ENCODE measurements around the gene GREB1L.

GREB1L gene

DNA sequence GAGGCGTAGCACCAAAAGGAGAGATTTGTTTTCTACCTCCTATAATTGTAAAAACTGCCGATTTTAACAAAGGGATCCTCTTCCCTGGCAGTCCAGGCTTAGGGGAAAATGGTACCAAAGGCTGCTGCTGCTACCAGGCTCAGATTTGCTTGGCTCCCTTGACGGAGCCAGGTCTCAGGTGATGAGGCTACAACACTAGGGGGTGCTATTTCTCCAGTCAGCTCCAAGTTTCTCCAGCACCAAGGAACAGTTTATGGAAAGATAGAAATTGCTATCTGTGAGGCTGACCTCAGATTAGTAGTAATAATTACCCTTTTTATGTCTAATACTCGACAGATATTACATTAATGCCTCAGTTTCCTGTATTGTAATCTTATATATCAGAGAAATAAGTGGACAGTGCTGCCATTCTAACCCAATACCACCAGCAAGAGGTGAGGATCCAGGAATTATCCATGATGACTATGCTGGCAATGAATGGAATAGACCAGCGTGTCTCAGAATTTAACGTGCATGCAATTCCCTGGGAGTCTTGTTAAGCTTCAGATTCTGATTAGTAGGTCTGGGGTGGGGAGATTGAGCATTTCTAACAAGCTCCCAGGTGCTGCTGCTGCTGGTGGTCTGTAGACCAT, 247.2 kb downstream of the GREB1L start:
- no peak for DNase-seq (ENCODE audit: low read depth)

DNA sequence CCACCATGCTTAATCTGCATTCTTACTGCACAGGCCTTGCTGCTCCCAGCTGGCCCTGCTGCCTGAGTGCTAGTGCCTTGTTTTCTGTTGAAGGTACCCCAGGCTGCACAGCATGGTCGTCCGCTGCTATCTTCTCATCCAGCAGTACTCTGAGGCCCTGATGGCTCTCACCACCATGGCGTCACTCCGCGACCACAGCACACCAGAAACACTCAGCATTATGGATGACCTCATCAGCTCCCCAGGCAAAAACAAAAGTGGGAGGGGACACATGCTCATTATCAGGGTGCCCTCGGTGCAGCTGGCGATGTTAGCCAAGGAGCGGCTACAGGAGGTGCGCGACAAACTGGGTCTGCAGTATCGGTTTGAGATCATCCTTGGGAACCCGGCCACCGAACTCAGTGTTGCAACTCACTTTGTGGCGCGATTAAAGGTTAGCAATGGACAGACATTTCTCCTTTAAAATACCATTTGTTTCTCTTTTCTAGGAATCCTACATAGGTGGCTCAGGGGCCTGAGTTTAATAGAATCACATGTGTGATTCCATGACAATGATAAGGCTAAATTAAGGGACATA, 248.0 kb downstream of the GREB1L start:
- DNase-seq (ENCODE audit: low read depth), result no peak

DNA sequence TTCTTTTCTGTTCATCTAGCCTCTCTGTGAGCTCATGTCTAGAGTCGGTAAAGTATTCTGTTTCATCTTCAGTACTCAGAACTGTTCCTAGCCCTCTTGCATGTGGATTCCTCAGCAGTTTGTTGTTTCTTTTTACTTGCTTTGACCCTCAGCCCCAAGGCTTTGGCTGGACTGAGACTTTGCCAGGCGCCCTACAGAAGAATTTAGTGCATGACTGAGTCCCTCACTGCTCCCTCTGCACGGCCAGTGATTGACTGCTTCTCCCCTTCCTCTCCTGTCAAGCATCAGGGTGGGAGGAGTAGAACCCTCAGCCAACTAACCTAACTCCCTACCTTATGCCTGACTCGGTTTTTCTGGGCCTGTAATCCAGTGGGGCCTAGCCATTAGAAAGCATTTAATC, 248.7 kb downstream of the GREB1L start:
- DNase-seq (ENCODE audit: low read depth), result no peak

DNA sequence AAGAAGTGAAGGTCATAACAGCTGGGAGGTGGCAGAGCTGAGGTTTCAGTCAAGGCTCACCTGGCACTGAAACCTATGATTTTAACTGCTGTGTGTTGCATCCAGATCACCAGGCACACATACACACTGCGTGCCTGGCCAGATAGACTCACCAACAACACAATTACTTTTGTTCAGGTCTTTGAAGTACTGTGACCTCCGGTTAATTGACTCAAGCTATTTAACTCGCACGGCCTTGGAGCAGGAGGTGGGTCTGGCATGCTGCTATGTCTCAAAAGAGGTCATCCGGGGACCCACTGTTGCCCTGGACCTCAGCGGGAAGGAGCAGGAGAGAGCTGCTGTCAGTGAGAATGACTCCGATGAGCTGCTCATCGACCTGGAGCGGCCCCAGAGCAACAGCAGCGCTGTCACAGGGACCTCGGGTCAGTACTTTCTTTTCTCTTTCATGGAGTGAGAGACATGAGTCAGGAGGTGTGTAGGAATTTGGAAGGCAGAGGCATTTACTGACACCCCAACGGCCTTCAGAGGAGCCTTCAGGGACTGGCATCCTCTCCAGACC, 254.3 kb downstream of the GREB1L start:
- DNase-seq (ENCODE audit: low read depth), result no peak

DNA sequence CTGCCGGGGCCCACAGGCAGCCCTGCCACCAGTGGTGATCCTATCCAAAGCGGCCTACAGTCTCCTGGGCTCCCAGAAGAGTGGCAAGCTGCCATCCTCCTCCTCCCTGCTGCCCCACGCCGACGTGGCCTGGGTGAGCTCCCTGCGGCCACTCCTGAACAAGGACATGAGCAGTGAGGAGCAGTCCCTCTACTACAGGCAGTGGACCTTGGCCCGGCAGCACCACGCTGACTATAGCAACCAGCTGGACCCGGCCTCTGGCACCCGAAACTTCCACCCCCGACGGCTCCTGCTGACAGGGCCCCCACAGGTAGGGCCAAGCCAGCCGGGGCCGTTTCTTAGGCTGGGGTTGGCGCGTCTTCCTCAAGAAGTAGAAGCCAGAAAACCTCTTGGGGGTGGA, 258.0 kb downstream of the GREB1L start:
- DNase-seq (ENCODE audit: low read depth), result no peak

DNA sequence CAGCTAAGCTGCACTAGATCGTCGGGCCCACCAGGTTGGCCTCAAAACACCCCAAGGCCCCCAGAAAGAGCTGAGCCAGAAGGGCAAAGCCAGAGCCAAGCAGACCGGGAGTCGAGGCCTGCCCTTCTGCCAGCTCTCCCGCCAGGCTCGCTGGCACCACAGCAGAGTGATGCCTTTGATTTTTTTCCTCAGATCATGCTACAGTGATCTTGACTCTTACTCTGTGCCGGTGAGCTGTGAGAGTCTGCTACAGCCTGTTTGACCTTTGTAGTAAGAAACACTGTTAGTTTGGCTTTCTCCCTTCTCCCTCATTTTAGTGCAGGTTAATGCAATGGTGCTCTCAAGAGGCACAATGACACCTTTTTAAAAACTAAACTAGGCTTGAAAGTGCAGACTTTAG, 260.6 kb downstream of the GREB1L start:
- DNase-seq (ENCODE audit: low read depth), result no peak

DNA sequence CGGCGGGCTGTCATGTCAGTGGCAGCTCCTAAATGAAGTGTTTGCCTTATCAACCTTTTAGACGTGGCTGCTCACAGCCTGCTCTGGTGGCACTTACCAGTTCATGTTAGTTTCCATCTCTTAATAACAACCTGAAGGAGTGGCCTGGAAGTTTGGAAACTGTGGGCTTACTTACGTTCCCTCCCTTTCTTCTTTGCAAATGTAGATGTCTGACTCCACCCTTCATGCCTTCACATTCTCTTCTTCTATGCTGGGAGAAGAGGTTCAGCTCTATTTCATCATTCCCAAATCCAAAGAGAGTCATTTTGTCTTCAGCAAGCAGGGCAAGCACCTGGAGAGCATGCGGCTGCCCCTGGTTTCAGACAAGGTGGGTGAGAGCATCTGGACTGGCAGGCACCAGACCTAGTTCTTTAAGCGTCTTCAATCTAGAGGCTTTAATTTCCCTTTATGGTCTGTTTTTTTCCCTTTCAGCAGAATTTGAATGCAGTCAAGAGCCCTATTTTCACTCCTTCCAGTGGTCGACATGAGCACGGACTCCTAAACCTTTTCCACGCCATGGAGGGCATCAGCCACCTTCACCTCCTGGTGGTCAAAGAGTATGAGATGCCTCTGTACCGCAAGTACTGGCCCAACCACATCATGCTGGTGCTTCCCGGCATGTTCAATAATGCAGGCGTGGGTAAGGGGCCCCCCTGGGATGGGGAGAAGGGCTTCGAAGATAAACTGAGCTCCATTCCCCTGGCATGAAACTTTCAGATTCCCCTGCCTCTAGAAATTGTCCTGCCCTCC, 266.1 kb downstream of the GREB1L start:
- DNase-seq (ENCODE audit: low read depth), result no peak

DNA sequence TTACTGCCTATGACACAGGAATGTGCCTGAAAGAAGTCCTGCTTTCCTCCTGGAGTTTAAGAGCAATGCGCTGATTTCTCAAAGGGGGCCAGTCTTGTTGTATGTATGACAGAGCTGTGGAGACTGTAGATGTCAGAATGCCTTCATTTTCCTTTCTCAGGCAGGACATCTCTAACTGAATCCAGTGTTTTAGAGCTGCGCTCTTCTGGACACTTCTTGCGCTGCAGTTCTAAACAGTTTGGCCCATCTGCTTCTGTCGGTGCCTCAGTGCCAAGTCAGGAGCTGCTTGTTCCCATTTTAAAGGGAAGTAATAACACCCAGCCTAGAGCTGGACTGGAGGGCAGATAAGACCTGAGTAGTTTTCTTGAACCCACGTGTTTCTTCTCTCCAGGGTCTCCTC, 267.0 kb downstream of the GREB1L start:
- DNase-seq (ENCODE audit: low read depth), result no peak

DNA sequence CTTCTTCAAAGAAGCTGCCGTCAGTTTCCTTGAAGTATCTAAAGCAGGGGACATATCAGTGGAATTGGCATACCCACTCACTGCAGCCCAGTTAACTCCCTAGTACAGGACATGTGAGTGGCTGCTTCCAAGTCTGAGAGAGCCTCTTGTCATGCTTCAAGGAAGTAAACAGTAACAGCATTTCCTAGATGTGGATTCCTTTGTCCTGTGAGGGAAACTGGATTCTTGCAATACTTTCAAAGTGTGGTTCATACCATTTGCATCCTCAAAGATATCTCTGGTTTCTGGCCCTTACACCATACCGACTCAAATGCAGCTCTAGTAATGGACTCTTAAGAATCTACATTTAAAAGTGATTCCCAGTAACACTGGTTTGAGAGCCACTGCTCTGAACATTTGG, 271.3 kb downstream of the GREB1L start:
- DNase-seq (ENCODE audit: low read depth), result no peak

DNA sequence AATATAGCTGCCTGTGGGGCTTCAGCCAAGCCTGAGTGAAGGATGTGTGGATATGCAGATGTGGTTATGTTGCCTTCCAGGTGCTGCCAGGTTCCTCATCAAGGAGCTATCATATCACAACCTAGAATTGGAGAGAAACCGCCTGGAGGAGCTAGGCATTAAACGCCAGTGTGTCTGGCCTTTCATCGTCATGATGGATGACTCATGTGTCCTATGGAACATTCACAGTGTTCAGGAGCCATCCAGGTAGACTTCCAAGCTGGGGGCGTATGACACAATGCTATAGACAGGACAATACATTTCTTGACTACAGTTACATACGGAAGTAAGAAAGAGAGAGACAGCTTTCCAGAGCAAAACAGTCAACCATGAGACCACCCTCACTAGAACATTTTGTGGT, 271.7 kb downstream of the GREB1L start:
- DNase-seq (ENCODE audit: low read depth), result no peak

DNA sequence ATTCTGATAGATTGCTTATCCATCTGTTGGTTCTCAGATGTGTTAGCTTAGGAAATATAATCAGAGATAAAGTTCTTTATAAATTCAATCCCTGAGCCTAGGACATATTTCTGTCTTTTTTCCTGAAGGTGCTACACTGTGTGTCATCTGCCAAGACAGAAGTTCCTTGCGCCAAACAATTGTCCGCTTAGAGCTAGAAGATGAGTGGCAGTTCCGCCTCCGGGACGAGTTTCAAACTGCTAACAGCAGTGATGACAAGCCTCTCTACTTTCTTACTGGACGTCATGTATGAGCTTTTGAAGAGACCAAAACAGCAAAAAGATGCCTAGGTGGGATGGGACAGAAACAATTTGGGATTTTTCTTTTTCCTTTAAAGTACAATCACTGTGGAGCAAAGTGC, 280.5 kb downstream of the GREB1L start:
- no peak for DNase-seq (ENCODE audit: low read depth)

DNA sequence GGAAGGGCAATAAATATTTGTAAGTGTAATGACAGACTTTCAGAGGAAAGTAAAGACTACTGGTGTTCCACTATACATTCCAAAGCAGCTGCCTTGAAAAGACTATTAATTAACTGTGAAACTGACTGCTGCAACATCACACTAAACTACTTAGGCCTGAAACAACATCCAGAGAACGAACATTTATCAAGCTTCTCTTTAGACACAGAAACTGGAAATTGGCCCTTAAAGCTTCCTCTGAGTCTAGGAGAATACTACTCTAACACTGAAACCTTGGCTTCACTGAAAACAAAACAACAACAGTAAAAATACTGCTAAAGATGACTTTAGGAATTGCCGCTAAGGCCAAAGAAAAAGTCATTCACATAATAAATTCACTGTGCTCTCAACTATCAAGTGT, 283.9 kb downstream of the GREB1L start:
- DNase-seq (ENCODE audit: low read depth), result no peak

DNA sequence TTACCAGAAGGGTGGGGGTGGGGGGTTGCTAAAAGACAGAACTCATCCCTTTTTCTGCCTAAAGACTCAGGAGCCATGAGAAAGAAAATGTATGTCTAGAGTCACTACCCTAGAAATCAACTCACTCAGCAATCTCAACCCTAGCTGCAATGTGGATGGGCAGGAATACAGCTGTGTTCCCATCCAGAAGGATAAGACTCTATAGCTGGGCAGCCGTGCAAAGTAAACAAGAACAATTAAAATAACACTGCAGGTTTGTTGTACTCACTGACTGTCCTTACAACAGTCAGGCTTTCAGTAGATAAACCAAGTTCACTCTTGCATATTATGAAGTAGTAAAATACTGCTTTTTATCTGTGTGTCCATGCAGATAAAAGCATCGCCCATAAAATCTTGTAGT, 284.4 kb downstream of the GREB1L start:
- DNase-seq (ENCODE audit: low read depth), result no peak

DNA sequence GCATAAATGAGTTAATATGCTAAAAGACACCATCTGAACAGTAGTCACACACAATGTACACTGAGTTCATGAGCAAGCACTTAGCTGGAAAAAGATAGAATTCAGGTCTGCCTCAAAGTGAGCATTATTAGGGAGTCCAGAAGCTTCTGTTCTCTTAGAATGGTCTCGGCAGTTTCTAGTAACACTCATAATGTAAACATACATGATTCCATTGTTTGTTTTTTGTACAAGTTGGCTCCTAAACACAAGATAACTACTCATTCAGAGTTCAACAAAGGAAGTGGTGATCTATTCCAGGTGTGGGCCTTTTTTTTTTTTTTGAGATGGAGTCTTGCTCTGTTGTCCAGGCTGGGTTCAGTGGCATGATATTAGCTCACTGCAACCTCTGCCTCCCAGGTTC, 292.3 kb downstream of the GREB1L start:
- DNase-seq (ENCODE audit: low read depth), result no peak

DNA sequence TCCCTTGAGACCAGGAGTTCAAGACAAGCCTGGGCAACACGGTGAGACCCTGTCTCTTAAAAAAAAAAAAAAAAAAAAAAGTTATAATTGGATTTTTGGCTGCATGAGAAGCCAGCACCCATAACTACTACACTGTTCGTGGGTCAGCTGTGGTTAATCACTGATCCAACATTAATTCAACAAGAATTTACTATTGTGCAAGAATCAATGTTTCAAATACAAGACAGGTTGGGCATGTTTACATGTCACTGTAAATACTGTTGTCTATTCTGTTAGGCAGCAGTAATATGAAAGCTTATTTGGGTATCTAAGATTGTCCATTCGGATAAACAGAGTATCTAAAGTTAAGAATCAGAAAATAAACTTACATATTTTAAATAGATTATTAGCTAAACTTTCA, 296.2 kb downstream of the GREB1L start:
- no peak for DNase-seq (ENCODE audit: low read depth)

DNA sequence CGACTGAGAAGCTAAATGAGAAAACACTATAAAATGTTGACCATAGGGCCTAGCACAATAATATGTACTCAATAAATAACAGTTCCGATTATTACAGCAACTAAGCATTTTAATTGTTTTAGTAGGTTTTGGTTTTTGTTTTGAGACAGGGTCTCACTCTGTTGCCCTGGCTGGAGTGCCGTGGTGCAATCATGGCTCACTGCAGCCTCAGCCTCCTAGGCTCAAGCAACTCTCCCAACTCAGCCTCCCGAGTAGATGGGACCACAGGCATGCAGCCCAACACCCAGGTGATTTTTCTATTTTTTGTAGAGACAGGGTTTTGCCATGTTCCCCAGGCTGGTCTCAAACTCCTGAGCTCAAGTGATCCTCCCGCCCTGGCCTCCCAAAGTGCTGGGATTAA, 304.4 kb downstream of the GREB1L start:
- DNase-seq (ENCODE audit: low read depth), result no peak

DNA sequence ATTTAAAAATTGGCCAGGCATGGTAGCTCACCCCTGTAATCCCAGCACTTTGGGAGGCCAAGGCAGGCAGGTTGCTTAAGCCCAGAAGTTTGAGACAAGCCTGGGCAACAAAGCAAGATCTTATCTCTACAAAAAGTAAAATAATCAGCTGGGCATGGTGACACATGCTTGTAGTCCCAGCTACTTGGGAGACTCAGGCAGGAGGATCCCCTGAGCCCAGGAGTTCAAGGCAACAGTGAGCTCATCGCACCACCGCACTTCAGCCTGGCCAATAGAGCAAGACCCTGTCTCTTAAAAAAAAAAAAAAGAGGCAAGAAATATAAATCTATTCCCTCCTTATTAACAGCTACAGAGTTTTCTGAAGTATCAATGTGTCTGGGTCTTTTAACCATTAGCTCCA, 306.6 kb downstream of the GREB1L start:
- no peak for DNase-seq (ENCODE audit: low read depth)

DNA sequence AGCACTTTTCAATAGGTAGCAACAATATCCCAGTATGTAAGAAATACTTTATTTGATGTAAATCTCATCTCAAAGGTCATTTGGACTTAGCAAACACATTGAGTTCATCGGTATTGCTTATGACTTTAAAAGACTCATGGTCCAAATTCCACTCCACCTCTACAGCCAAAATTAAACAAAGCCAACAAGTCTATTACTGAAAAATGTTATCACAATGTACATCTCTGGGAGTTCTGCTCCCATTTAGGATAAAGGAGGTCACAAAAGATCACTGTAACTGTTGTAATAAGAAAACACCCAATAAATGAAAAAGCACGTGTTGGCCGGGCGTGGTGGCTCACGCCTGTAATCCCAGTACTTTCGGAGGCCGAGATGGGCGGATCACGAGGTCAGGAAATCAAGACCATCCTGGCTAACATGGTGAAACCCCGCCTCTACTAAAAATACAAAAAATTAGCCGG, 308.5 kb downstream of the GREB1L start:
- DNase-seq (ENCODE audit: low read depth), result no peak

DNA sequence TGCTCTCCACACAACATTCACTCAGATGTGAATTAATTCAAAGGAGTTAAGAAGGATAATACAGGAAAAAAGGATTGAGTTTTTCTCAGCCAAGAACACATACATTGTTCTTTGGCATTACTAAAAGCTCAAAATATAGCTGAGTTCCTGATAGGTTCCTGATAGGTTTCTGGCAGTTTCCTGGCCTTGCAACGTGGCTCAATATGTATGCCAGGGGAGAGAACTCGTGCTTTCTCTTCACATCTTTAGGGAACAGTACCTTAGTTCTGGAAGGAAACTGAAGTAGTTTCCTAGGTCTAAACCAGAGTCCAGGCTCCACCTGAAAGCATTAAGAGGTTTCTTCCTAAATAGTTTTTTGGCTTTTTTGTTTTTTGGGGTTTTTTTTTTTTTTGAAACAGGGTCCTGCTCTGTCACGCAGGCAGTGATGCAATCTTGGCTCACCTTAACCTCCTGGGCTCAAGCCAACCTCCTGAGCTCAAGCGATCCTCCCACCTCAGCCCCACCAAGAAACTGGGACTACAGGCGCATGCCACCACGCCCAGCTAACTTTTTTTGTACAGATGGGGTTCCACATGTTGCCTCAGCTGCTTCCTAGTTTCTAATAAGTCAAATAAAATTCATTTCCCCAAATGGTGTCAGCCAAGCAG, 315.7 kb downstream of the GREB1L start:
- no peak for DNase-seq (ENCODE audit: low read depth)

DNA sequence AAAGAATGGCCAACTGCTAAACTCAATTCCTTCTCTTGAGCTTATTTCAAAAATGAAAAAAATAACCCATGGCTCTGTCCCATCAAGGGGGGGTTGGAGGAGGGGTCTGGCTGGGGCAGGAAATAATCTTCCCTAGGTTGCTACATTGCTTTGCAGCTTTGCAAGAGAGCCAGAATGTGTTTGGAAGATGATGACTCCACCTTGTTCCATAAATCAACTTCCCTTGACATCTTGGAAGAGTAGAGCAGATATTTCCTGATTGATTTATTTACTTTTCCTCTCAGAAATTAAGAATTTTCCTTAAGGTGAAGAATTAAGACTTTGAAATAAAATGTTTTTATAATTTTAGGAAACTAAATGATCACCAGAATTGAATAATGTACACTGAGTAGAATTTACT, 317.2 kb downstream of the GREB1L start:
- DNase-seq (ENCODE audit: low read depth), result no peak

DNA sequence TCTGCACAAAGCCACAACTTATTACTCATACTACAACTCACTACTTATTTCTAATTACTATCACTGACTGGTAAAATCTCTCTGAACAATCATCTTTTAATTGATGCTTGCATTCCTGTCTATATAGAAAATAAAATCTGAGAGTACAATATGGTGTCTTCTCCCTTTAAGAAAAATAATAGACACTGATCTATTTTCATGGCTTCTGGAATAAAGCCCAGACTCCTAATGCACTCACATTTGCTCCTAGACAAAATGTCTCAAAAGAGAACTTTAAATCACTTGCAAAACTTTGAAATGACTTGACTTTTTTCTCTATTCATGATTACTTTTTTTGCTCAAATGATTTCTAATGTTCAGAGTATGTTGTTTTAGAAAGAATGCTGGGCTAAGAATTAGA, 329.7 kb downstream of the GREB1L start:
- DNase-seq (ENCODE audit: low read depth), result no peak

Data from stimulated activated CD8-positive, alpha-beta memory T cell treated with anti-CD3 and anti-CD28 coated beads, Interleukin-15, amount 100 ng/mL, for 1 hour (primary cell).